ENCODE results near the gene GDI1.

Gene GDI1

DNA sequence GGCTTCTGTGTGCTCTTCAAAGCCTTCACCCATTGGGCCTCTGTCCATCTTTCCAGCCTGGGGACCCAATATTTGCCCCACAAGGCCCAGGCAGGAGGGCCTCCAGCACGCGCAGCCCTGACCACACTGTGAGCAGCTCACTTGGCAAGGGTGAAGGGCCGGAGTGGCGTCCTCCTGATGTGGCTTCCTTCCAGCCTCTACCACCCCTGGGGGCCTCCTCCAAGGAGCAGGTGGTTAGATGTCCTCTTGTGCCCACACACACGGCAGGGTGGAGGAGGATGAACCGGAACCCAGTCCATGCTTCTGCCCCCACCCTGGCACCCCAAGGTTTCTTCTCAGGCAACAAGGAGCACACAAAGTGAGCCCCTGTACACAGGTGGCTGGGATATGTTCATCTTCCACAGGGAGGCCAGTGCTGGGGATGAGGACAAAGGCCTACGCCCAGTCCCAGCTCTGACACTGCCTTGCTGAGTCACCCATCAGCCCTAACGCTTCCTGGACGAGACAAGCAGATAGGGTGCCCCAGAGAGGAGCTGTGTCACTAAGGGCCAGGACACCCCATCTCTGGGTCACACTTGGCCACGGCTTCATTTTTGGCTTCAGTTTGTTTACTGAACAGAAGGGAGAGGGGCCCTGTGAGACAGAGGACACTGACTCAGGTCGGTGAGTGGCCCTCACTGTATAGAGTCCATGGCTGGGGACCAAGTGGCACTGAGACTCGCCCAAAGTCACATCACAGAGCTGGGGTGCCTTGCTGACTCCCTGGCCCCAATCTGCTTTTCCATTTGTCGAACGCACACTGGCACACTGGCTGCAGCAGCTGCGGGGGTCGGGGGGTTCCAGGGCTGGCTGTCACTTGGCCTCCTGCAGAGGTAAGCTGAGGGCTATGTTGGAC is 47.5 kb downstream of the GDI1 start:
- Histone ChIP-seq H3K4me2 (peak overlapping the region; percentile 70 to 89 (median 81)), H3K36me3 (peaks cover 0 to 31% (median 16%) of the 10 kb centered on the region in 11 experiments; a peak in 14 of 22 replicates), H3K27me3 (peaks cover 42 to 62% (median 51%) of the 10 kb centered on the region in 11 experiments), H3K9me3 (replicated peaks in 1 of 11) (peaks cover 0 to 38% (median 23%) of the 10 kb centered on the region in 11 experiments; a peak in 14 of 22 replicates), H3K9ac (peak overlapping the region; percentile 73 to 91 (median 84); a peak in 19 of 22 replicates), H3K4me1 (peaks cover 60 to 72% (median 67%) of the 10 kb centered on the region in 10 experiments), H3K4me3 (peak overlapping the region in 9 of 10 experiments; percentile 71 to 84 (median 77); a peak in 16 of 20 replicates), H3K27ac (peak overlapping the region in 10 of 11 experiments; percentile 24 to 88 (median 57); a peak in 15 of 22 replicates), H4K20me1 (peaks cover 0 to 43% (median 14%) of the 10 kb centered on the region in 11 experiments; a peak in 11 of 22 replicates)
- TF ChIP-seq Cebpa-rat (IDR thresholded peaks at IDR 0.05): no peak

DNA sequence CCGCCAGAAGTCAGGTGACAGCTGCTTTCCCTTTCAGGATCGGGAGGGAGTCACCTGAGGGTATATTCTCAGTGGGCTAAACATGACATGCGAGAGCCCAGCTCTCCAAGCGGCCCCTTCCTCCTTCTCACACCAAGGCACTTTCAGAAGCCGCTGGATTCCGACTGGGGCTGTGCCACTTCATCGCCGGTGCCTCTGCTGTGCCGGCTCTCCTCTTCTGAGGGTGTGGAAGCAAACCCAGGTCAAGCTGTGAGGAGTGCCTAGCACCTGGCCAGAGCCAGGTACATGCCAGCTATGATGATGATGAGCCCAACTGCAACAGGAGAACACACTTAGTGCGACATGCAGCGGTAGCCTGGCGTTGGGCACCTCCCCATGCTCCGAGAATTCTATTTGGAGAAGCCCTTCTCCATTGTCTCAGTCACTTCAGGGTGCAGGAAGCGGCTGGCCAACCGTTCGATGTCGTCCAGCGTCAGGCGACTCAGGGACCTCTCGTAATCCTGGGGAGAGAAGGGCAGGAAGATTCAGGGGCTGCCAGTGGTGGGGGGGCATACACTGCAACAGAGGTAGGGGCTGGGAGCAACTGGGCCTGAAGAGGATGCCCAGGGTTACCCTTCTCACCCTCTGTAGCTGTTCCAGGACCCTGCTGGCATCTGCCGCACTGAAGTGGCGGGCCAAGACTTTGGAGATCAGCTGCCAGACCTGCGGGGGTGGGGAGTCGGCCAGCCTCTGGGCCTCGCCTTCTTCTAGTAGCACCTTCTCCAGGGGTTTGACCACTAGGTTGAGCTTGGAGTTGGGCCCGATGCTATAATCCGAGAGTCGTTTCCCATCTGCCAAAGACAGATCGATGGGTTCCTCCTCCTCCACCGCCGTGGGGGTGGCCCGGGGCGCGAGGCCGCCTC is 48.4 kb downstream of the GDI1 start:
- Histone ChIP-seq H3K27ac (peak overlapping the region in 10 of 11 experiments; percentile 46 to 88 (median 82); a peak in 20 of 22 replicates), H3K4me3 (peak overlapping the region; percentile 71 to 84 (median 77)), H3K9me3 (replicated peaks in 1 of 11) (peaks cover 0 to 47% (median 31%) of the 10 kb centered on the region in 11 experiments; a peak in 15 of 22 replicates), H3K4me2 (peak overlapping the region; percentile 70 to 89 (median 81)), H3K36me3 (peaks cover 0 to 31% (median 16%) of the 10 kb centered on the region in 11 experiments; a peak in 14 of 22 replicates), H3K9ac (peak overlapping the region; percentile 73 to 91 (median 84)), H3K27me3 (peaks cover 38 to 54% (median 45%) of the 10 kb centered on the region in 11 experiments), H4K20me1 (peaks cover 0 to 43% (median 14%) of the 10 kb centered on the region in 11 experiments; a peak in 11 of 22 replicates), H3K4me1 (peaks cover 54 to 71% (median 64%) of the 10 kb centered on the region in 10 experiments)
- TF ChIP-seq Cebpa-rat (IDR thresholded peaks at IDR 0.05): no peak

DNA sequence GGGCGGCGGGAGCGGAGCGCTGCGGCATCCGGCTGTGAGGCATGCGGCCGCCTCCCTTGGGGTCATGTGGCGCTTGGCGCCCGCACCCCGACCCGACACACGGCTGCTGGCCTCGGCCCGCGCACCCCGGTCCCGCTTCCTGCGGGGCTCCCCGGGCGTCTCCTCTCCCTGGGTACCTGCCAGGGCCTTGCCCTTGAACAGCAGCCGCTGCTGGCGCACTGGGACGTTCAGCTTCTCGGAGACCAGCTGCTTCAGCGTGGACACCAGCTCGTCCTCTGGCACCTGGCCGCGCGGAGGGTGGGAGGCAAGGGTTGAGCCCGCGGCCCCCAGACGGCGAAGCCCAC is 49.1 kb downstream of the GDI1 start:
- Histone ChIP-seq H3K4me3 (peak overlapping the region; percentile 71 to 84 (median 77)), H3K9me3 (replicated peaks in 1 of 11) (peaks cover 0 to 50% (median 31%) of the 10 kb centered on the region in 11 experiments; a peak in 15 of 22 replicates), H4K20me1 (peaks cover 0 to 43% (median 14%) of the 10 kb centered on the region in 11 experiments; a peak in 11 of 22 replicates), H3K4me2 (peak overlapping the region; percentile 70 to 89 (median 81)), H3K27ac (peak overlapping the region; percentile 44 to 88 (median 82)), H3K36me3 (peaks cover 0 to 31% (median 16%) of the 10 kb centered on the region in 11 experiments; a peak in 14 of 22 replicates), H3K4me1 (peaks cover 53 to 68% (median 63%) of the 10 kb centered on the region in 10 experiments), H3K27me3 (peaks cover 32 to 48% (median 38%) of the 10 kb centered on the region in 11 experiments), H3K9ac (peak overlapping the region; percentile 73 to 91 (median 84))
- no peak for TF ChIP-seq Cebpa-rat (IDR thresholded peaks at IDR 0.05)

DNA sequence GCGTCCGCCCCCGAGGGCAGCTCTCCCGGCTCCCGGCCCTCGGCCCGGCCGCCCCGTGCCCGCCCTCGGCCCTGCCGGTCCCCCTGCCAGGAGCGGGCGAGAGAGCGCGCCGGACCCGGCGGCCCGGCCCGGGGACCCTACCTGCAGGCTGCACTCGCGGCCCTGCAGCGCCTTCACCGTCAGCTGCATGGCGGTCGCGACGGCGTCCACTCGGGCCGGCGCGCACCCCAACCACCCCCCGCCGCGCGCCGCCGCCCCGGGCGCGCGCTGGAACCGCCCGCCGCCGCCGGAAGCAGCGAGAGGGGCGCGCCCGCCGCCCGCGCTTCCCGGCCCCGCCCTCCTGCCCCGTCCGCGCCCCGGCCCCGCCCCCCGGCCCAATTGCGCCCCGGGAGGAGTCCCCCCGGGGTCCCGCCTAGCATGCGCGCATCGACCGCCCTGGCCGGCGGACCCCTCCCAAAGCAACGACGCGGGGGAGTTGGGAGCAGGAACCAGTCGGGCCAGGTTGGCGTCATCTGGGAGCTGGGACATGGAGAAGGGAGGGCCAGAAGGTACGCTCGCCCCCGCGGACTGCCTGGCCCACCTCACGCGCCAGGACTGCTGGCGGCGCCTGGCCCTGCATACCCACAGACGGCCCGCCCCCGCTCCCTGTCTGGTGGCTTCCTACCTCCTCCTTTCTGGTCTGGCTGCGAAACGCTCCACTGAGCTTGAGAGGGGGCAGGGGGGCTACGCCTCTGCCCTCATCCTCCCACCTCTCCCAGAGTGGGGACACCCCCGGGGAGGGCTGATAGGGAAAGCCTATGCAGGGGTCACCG is 49.6 kb downstream of the GDI1 start, which contains the start of gene UBL4A:
Gene UBL4A (minus strand): TSS at position 220 of the 812 bp plus-strand sequence. CDS start 31 bp downstream, at position 189.
- H3K4me1 ChIP-seq: peaks cover 51 to 73% (median 68%) of the 10 kb centered on the region in 10 experiments
- peak within 1 kb of the TSS; percentile 75 to 89 (median 81) for H3K4me2 ChIP-seq
- H4K20me1 ChIP-seq: peaks cover 0 to 43% (median 14%) of the 10 kb centered on the region in 11 experiments; a peak in 11 of 22 replicates
- peak within 1 kb of the TSS; percentile 73 to 91 (median 84) for H3K9ac ChIP-seq
- peaks cover 26 to 42% (median 38%) of the 10 kb centered on the region in 11 experiments for H3K27me3 ChIP-seq
- TF ChIP-seq Cebpa-rat (IDR thresholded peaks at IDR 0.05): no peak
- peak within 1 kb of the TSS; percentile 44 to 88 (median 82) for H3K27ac ChIP-seq
- peaks cover 0 to 31% (median 16%) of the 10 kb centered on the region in 11 experiments; a peak in 14 of 22 replicates for H3K36me3 ChIP-seq
- H3K9me3 ChIP-seq (replicated peaks in 1 of 11): peaks cover 0 to 56% (median 31%) of the 10 kb centered on the region in 11 experiments; a peak in 15 of 22 replicates
- peak within 1 kb of the TSS; percentile 71 to 84 (median 77) for H3K4me3 ChIP-seq

DNA sequence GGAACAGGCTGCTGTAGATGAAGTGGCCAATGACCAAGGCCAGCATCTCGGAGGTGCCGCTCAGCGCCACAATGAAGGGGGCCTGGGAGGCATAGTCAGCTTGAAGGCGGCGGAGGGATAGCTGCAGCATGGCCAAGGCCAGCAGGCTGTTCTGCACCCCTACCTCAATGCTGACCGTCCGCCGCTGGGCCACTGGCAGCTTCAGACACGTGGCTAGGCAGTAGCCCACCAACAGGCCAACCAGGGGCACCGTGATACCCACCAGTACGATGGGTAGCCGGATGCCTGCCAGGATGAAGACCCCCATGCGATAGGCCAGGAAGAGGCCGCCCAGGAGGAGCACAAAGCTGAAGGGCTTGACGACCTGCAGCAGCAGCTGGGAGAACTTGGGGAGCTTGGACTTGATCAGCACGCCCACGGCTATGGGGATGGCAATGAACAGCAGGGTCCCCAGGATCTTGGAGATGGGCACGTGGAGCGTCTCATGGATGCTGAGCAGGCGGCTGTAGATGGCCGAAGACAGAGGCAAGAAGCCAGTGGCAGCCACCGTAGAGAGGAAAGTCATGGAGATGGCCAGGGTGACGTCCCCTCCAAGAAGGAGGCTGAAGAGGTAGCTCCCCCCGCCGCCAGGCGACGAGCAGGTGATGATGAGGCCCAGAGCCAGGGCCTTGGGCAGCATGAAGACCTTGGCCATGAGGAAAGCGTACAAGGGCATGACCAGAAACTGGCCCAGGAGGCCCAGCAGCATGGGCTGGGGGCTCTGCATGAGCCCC is 50.8 kb downstream of the GDI1 start:
- Histone ChIP-seq H3K36me3 (peaks cover 0 to 31% (median 16%) of the 10 kb centered on the region in 11 experiments; a peak in 14 of 22 replicates), H3K9me3 (replicated peaks in 1 of 11) (peaks cover 0 to 58% (median 31%) of the 10 kb centered on the region in 11 experiments; a peak in 15 of 22 replicates), H3K4me2 (peak overlapping the region; percentile 63 to 89 (median 76); a peak in 20 of 22 replicates), H3K4me3 (peak overlapping the region in 2 of 10 experiments; percentile 80 to 81; a peak in 2 of 20 replicates), H3K27ac (peak overlapping the region in 2 of 11 experiments; percentile 62 to 86; a peak in 6 of 22 replicates), H4K20me1 (peaks cover 0 to 41% (median 14%) of the 10 kb centered on the region in 11 experiments; a peak in 11 of 22 replicates), H3K9ac (peak overlapping the region in 4 of 11 experiments; percentile 84 to 91 (median 87); a peak in 4 of 22 replicates), H3K4me1 (peaks cover 48 to 67% (median 60%) of the 10 kb centered on the region in 10 experiments), H3K27me3 (peaks cover 16 to 41% (median 34%) of the 10 kb centered on the region in 11 experiments; a peak in 21 of 22 replicates)
- TF ChIP-seq Cebpa-rat (IDR thresholded peaks at IDR 0.05): no peak

DNA sequence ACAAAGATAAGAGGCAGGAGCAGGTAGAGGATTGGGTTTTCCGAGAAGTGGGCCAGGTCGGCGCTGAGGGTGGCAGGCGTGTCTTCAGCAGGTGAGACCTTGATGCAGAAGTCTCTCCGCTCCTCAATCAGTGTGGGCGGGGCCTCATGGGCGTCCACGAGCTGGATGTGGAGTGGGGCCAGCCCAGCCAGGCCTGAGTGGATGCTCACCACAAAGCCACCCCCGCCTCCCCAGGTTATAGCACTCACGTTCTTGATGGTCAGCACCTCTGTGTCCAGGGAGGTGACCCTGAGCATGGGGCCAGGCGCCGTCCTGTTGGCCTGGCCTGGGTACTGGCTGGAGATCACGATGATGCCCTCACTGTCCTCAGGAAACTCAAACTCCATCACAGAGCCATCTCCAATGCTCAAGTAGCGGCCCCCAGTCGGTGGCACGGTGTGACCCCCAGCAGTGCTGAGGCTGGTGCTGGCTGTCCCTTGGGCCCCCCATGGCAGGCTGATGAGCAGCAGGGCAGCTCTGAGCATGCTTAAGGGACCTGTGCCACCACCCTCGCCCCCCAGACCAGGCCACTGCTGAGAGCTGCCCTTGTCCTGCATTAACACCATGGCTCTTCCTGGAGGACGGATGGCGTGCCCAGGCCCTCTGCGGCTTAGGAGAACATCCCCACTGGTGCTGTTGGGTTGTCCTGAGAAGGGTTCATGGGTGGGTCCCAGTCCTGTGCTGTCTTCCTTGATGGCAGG is 51.6 kb downstream of the GDI1 start:
- H3K36me3 ChIP-seq: peaks cover 0 to 30% (median 16%) of the 10 kb centered on the region in 11 experiments; a peak in 14 of 22 replicates
- H3K4me1 ChIP-seq: peaks cover 40 to 59% (median 52%) of the 10 kb centered on the region in 10 experiments
- peak overlapping the region in 10 of 11 experiments; percentile 77 to 89 (median 82); a peak in 17 of 22 replicates for H3K4me2 ChIP-seq
- H3K27ac ChIP-seq: no peak overlapping the region
- peaks cover 15 to 41% (median 30%) of the 10 kb centered on the region in 11 experiments; a peak in 19 of 22 replicates for H3K27me3 ChIP-seq
- H3K9me3 ChIP-seq (replicated peaks in 1 of 11): peaks cover 0 to 58% (median 31%) of the 10 kb centered on the region in 11 experiments; a peak in 15 of 22 replicates
- peak overlapping the region in 1 of 10 experiments; percentile 75; a peak in 1 of 20 replicates for H3K4me3 ChIP-seq
- H4K20me1 ChIP-seq: peaks cover 0 to 33% (median 11%) of the 10 kb centered on the region in 11 experiments; a peak in 11 of 22 replicates
- TF ChIP-seq Cebpa-rat (IDR thresholded peaks at IDR 0.05): no peak
- H3K9ac ChIP-seq: peak overlapping the region in 2 of 11 experiments; percentile 84 to 86; a peak in 1 of 22 replicates

Data from BLaER1 treated with 17β-estradiol and CSF1 and Interleukin-3, amounts not matched to agents 10 nM and 100 nM (cell line).